DOHH2 (cell line): ENCODE results near the gene CITED2.

Experiments
- H3F3A ChIP-seq: fragments of 200-600 bp; sonication (generic), shearing (Covaris generic); 2 replicates; pipeline ENCODE4 v1.6.0; 2016; ENCODE audit warnings: antibody characterized with exemption, mild to moderate bottlenecking; ENCODE audit not compliant: control insufficient read depth, insufficient read depth
- H3K27ac ChIP-seq: fragments of 200-600 bp; sonication (generic); 2 replicates; pipeline ENCODE4 v1.5.1; 2014; ENCODE audit warnings: low read depth, mild to moderate bottlenecking, low read length, moderate library complexity
- H3K27me3 ChIP-seq: fragments of 200-600 bp; sonication (generic); 2 replicates; pipeline ENCODE4 v1.6.1; 2014; ENCODE audit warnings: mild to moderate bottlenecking, low read length, mixed read lengths; ENCODE audit not compliant: control insufficient read depth
- H3K36me3 ChIP-seq: fragments of 200-600 bp; sonication (generic); 2 replicates; pipeline ENCODE4 v1.6.1; 2014; ENCODE audit warnings: mild to moderate bottlenecking, low read length, moderate library complexity, mixed read lengths; ENCODE audit not compliant: control insufficient read depth
- H3K4me1 ChIP-seq: fragments of 200-600 bp; sonication (generic); 2 replicates; pipeline ENCODE4 v1.6.1; 2014; ENCODE audit warnings: mild to moderate bottlenecking, low read length, mixed read lengths; ENCODE audit not compliant: control insufficient read depth
- H3K4me2 ChIP-seq: fragments of 200-600 bp; sonication (generic); 2 replicates; pipeline ENCODE4 v1.6.0; 2014; ENCODE audit warnings: mild to moderate bottlenecking, low read length, moderate library complexity
- H3K4me3 ChIP-seq: fragments of 200-600 bp; sonication (generic); 2 replicates; pipeline ENCODE4 v1.5.1; 2014; ENCODE audit warnings: mild to moderate bottlenecking, low read length, mixed read lengths
- H3K79me2 ChIP-seq: fragments of 200-600 bp; sonication (generic); 2 replicates; pipeline ENCODE4 v1.6.1; 2014; ENCODE audit warnings: mild to moderate bottlenecking, low read length, mixed read lengths; ENCODE audit not compliant: control insufficient read depth
- H3K9me2 ChIP-seq: fragments of 200-600 bp; sonication (generic); replicated peaks from 2 replicates; pipeline ENCODE4 v1.6.1; 2014; ENCODE audit warnings: mild to moderate bottlenecking, low read length, mixed read lengths; ENCODE audit not compliant: control insufficient read depth
- H3K9me3 ChIP-seq: fragments of 200-600 bp; sonication (generic); 2 replicates; pipeline ENCODE4 v1.6.1; 2014; ENCODE audit warnings: antibody characterized with exemption, low read length, mixed read lengths; ENCODE audit not compliant: control insufficient read depth, insufficient read depth
- H4K20me1 ChIP-seq: fragments of 200-600 bp; sonication (generic); 2 replicates; pipeline ENCODE4 v1.6.0; 2014; ENCODE audit warnings: low read depth, mild to moderate bottlenecking, antibody characterized with exemption, low read length, moderate library complexity; ENCODE audit not compliant: control insufficient read depth, insufficient read depth
- EZH2phosphoT487 ChIP-seq: fragments of 200-600 bp; sonication (generic); IDR thresholded peaks from 2 replicates; pipeline ENCODE4 v1.6.1; 2017; ENCODE audit warnings: borderline replicate concordance, mild to moderate bottlenecking, antibody characterized with exemption, low read length, moderate library complexity, mixed read lengths
- TF ChIP-seq, protein P1 (sequence below): fragments of 200-600 bp; sonication (generic); IDR thresholded peaks from one replicate; pipeline ENCODE4 v1.5.1; 2014; ENCODE audit warnings: antibody characterized with exemption, mild to moderate bottlenecking, low read depth, low read length; ENCODE audit not compliant: poor library complexity, severe bottlenecking

CITED2 gene

DNA sequence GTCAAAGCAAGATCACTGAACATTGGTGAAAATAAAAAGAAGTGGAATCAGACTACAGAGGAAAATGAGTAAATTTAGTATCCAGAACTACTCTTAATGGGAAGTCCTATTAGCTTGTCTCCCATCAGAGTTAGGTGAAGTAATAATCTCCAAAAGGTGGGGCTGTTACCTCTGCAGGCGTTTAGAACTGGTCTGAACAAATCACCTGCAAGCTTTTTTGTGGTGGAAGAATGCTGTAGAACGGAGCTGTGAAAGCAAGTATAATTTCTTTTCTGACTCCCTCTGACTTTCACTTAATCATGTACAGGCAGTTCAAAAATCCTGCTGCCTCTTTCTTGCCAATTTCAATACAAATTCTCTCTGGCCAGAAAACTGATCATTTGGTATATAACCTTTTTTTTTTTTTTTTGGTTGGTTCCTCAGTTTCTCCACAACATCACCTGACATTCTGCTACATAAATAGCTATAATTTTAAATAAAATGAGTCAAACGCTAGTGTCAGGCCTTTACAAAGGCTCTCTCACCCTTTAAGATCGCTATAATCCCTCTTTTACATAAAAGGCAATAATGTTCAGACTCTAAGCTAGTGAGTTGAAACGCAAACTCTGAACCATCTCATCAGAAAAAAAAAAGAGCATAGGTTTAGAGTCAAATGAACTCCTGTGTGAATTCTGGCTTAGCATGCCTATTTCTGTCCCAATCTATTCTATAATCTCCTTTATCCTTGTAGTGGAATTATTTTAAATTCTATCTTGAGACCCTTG is 38.8 kb downstream of the CITED2 start:
- Histone ChIP-seq H3K36me3 (no peaks in the 10 kb centered on the region), H3K27me3 (no peaks in the 10 kb centered on the region), H3K79me2 (no peaks in the 10 kb centered on the region), H3K4me3 (peak overlapping the region; percentile 22), H3K9me3 (no peaks in the 10 kb centered on the region), H3K9me2 (no peaks in the 10 kb centered on the region), H3K4me2 (peak overlapping the region; percentile 48), H3F3A (0 out of 2 replicates have a peak, but pooled peaks cover 3% of the 10 kb centered on the region), H3K27ac (peak overlapping the region; percentile 56), H3K4me1 (peaks cover 45% of the 10 kb centered on the region), H4K20me1 (no peaks in the 10 kb centered on the region)
- TF ChIP-seq EZH2phosphoT487, result no peak
- TF ChIP-seq, protein P1, sequence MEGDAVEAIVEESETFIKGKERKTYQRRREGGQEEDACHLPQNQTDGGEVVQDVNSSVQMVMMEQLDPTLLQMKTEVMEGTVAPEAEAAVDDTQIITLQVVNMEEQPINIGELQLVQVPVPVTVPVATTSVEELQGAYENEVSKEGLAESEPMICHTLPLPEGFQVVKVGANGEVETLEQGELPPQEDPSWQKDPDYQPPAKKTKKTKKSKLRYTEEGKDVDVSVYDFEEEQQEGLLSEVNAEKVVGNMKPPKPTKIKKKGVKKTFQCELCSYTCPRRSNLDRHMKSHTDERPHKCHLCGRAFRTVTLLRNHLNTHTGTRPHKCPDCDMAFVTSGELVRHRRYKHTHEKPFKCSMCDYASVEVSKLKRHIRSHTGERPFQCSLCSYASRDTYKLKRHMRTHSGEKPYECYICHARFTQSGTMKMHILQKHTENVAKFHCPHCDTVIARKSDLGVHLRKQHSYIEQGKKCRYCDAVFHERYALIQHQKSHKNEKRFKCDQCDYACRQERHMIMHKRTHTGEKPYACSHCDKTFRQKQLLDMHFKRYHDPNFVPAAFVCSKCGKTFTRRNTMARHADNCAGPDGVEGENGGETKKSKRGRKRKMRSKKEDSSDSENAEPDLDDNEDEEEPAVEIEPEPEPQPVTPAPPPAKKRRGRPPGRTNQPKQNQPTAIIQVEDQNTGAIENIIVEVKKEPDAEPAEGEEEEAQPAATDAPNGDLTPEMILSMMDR, result no peak

DNA sequence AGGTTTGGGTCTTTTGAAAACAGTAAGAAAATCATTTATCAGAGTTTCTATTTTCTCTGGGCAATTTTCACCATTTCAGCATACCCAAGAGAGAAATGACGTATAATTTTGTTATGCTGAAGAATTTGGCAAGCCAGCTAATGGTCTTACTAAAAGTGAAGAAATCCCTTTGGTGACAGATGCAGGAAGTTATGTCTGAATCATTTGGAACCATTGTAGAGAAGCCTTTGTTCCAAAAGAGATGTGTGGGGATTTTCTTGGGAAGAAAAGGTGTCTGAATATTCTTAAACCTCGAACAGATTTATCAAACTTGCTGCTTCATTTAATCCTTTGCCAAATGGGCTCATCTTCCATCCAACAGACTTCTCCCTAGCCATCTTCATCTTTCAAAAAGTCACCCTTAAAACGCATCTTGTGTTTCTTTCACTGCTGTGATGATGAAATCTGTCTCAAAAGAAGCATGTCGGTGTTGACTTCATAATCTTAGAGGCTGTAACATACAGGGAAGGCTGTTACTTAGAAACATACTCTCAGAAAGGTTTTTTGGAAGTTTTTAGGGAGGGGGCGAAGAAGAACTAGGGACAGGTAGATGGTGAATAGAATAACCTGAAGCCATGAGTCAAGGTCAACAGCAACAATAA is 39.5 kb downstream of the CITED2 start:
- H4K20me1 ChIP-seq, result no peaks in the 10 kb centered on the region
- TF ChIP-seq EZH2phosphoT487, result no peak
- TF ChIP-seq, protein P1, result no peak
- H3K9me3 ChIP-seq, result no peaks in the 10 kb centered on the region
- H3F3A ChIP-seq, result 0 out of 2 replicates have a peak, but pooled peaks cover 3% of the 10 kb centered on the region
- H3K27me3 ChIP-seq, result no peaks in the 10 kb centered on the region
- no peaks in the 10 kb centered on the region for H3K36me3 ChIP-seq
- H3K27ac ChIP-seq, result no peak overlapping the region
- H3K9me2 ChIP-seq, result no peaks in the 10 kb centered on the region
- H3K4me2 ChIP-seq, result peak overlapping the region; percentile 48
- H3K79me2 ChIP-seq, result no peaks in the 10 kb centered on the region
- H3K4me3 ChIP-seq, result 0 out of 2 replicates have a peak overlapping the region, but pooled peaks have one; percentile 6
- H3K4me1 ChIP-seq, result peaks cover 52% of the 10 kb centered on the region

DNA sequence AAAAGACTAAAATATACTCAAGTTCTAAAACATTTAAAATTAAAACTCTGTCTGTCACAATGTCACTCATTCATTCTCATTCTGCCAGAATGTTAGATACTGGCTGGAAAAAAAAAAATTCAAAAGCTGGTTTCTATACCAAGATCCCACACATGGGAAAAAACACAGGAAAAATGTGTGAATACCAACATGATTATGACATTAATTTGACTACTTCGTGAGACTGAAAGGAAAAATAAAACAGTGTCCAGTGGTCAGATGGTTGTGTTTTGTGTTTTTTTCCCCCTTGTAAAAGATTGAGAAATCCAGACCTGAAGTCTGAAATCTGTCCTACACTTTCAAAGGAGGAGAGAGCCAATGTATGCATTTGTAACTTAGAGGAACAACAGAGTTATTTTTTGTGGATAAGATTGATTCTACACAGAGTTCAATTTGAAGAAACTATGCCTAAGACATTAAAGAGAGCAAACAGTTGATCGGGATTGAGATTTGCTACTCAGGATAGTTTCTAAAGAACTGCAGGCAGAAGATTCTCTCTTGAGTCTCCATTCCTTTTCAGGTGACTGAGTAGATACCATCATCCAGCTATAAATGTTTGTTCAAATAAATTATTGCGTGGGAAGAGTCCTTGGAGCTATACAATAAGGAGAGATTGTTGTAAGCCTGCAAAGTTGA is 43.5 kb downstream of the CITED2 start:
- Histone ChIP-seq H3K4me2 (no peak overlapping the region), H3K4me1 (peaks cover 56% of the 10 kb centered on the region), H3K79me2 (no peaks in the 10 kb centered on the region), H3K36me3 (peaks cover 4% of the 10 kb centered on the region; the same call in 1 of the 2 replicates), H3F3A (peaks cover 16% of the 10 kb centered on the region), H3K4me3 (no peak overlapping the region), H4K20me1 (no peaks in the 10 kb centered on the region), H3K27ac (0 out of 2 replicates have a peak overlapping the region, but pooled peaks have one; percentile 3), H3K9me3 (no peaks in the 10 kb centered on the region), H3K27me3 (no peaks in the 10 kb centered on the region), H3K9me2 (no peaks in the 10 kb centered on the region)
- no peak for TF ChIP-seq EZH2phosphoT487
- TF ChIP-seq, protein P1, result no peak
